GM10248 (cell line): ENCODE measurements around the gene THSD7A.
"Not testable (repeated sequence)": the region's sequence is repeated elsewhere in the genome, so short reads cannot be mapped to it uniquely, and the experiment has no call there.

Source experiments
- CTCF ChIA-PET: fragments of 300-600 bp; sonication (Branson Sonifier 250); formaldehyde crosslinking; extraction: SDS; loops from one replicate; lab custom pipeline; 2021; ENCODE audit warnings: antibody characterized with exemption; lab: Yijun Ruan, JAX
- POLR2A ChIA-PET: fragments of 350-650 bp; sonication (Branson Sonifier 250); formaldehyde crosslinking; extraction: SDS; loops from one replicate; lab custom pipeline; 2020; ENCODE audit warnings: antibody characterized with exemption; lab: Yijun Ruan, JAX
- DNase-seq: peaks from one replicate; pipeline ENCODE4 v3.0.0; 2012; ENCODE audit errors: extremely low spot score
- TF ChIP-seq, protein P1 (sequence below): IDR thresholded peaks from 2 replicates; pipeline ENCODE4 v1.5.1; 2012; ENCODE audit warnings: mild to moderate bottlenecking, low read depth; ENCODE audit errors: extremely low read depth, missing control alignments, control extremely low read depth

The THSD7A gene

DNA sequence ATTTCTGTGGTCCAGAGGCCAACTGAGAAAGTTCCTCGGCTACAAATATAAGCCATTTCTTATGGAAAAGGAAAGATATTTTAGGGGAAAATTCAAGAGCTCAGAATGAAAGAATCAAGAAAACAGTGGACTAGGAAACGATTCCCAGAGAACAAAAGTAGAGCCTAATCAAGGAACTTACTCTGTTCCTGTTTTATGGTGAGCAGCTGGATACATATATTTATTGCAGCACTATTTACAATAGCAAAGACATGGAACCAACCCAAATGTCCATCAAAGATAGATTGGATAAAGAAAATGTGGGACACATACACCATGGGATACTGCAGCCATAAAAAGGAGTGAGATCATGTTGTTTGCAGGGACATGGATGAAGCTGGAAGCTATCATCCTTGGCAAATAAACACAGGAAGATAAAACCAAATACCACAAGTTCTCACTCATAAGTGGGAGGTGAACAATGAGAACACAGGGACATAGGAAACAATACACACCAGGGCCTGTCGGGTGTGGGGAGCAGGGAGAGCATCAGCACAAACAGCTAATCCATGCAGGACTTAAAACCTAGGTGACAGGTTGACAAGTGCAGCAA is 298.7 kb downstream of the THSD7A start:
- TF ChIP-seq, protein P1, sequence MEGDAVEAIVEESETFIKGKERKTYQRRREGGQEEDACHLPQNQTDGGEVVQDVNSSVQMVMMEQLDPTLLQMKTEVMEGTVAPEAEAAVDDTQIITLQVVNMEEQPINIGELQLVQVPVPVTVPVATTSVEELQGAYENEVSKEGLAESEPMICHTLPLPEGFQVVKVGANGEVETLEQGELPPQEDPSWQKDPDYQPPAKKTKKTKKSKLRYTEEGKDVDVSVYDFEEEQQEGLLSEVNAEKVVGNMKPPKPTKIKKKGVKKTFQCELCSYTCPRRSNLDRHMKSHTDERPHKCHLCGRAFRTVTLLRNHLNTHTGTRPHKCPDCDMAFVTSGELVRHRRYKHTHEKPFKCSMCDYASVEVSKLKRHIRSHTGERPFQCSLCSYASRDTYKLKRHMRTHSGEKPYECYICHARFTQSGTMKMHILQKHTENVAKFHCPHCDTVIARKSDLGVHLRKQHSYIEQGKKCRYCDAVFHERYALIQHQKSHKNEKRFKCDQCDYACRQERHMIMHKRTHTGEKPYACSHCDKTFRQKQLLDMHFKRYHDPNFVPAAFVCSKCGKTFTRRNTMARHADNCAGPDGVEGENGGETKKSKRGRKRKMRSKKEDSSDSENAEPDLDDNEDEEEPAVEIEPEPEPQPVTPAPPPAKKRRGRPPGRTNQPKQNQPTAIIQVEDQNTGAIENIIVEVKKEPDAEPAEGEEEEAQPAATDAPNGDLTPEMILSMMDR: no peak
- POLR2A ChIA-PET: no interaction called here
- CTCF ChIA-PET: interaction anchor here (1.0 kb wide), 1 partner anchor 9 kb away, joined by 3 read pairs; no protein-coding TSS in a partner anchor
- no peak for DNase-seq

- DNase-seq: no peak
- ChIA-PET CTCF (interaction anchor here (0.9 to 2.1 kb wide), 4 partner anchors 10 to 26 kb away, joined by 3 to 5 read pairs (median 4); no protein-coding TSS in a partner anchor), POLR2A (no interaction called here)
- TF ChIP-seq, protein P1: no peak
These were observed 302.6 kb downstream of the THSD7A start for GRCh38 chr7:11529382-11529781.

GRCh38 chr7:11527707-11528106 is 304.3 kb downstream of the THSD7A start:
- ChIA-PET CTCF (interaction anchor here (1.2 to 2.1 kb wide), 4 partner anchors 8 to 28 kb away, joined by 4 to 7 read pairs (median 5); no protein-coding TSS in a partner anchor), POLR2A (no interaction called here)
- TF ChIP-seq, protein P1: no peak
- DNase-seq: no peak

- DNase-seq: no peak
- POLR2A ChIA-PET: no interaction called here
- TF ChIP-seq, protein P1: no peak
- CTCF ChIA-PET: no interaction called here
These were observed 307.3 kb downstream of the THSD7A start for GRCh38 chr7:11524476-11525397.

DNA sequence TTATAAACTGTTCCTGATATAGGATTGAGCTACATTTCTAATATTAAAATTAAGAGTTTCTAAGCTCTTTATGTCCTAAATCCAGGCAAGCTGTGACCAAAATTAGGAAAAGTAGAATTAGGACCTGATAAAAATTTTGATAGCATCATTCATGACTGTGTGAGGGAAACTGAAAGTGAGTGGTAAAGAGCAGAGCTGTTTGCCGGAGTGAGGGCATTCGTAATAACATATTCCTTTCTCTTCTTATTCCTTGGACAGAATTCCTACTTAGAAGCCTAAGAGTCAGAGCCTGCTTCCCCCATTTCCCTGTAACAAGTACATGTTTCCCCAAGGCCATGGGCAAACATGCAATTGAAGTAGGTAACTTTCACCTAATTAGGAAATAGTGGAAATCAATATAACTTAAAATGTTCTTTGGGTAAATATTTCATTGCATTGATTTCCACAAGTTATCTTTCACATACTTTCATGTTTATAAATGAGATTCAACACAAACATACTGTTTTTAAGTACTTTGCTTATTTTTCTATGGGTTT is 310.0 kb downstream of the THSD7A start:
- DNase-seq, POLR2A ChIA-PET, CTCF ChIA-PET: not testable (repeated sequence)

- TF ChIP-seq, protein P1: no peak
- no peak for DNase-seq
- ChIA-PET POLR2A (no interaction called here), CTCF (no interaction called here)
These were observed 314.1 kb downstream of the THSD7A start for GRCh38 chr7:11517853-11518252.

- ChIA-PET POLR2A (no interaction called here), CTCF (interaction anchor here (1.3 to 1.5 kb wide), 3 partner anchors 13 to 25 kb away, joined by 4 read pairs; no protein-coding TSS in a partner anchor)
- no peak for DNase-seq
- TF ChIP-seq, protein P1: no peak
These were observed 315.7 kb downstream of the THSD7A start for GRCh38 chr7:11516328-11516727.
